Smooth muscle cell (in vitro differentiated cells): Measurements from ENCODE around the gene MS4A4A. TPM values are rescaled to one million over a fixed set of nuclear protein-coding genes. Genes with fewer than 3 reads are reported as not detected.

ENCODE experiments used
- DNase-seq: peaks from one replicate; lab custom pipeline; 2025; ENCODE audit not compliant: unreplicated experiment; lab: John Stamatoyannopoulos, UW
- H2AFZ ChIP-seq: fragments of 200-600 bp; sonication (generic); 2 replicates; pipeline ENCODE4 v1.6.0; 2016; ENCODE audit warnings: antibody characterized with exemption, low read depth, mild to moderate bottlenecking
- H3F3A ChIP-seq: fragments of 200-600 bp; sonication (generic); 2 replicates; pipeline ENCODE4 v1.6.0; 2017; ENCODE audit warnings: antibody characterized with exemption, low read depth
- H3K27ac ChIP-seq: fragments of 200-600 bp; sonication (generic); 2 replicates; pipeline ENCODE4 v1.5.1; 2016; ENCODE audit warnings: low read depth, mild to moderate bottlenecking
- H3K27me3 ChIP-seq: fragments of 200-600 bp; sonication (generic); 2 replicates; pipeline ENCODE4 v1.6.1; 2016; ENCODE audit warnings: low read depth, mild to moderate bottlenecking
- H3K36me3 ChIP-seq: fragments of 200-600 bp; sonication (generic); 2 replicates; pipeline ENCODE4 v1.5.1; 2016; ENCODE audit warnings: low read depth
- H3K4me1 ChIP-seq: fragments of 200-600 bp; sonication (generic); 2 replicates; pipeline ENCODE4 v1.5.1; 2016; ENCODE audit warnings: low read depth
- H3K4me2 ChIP-seq: fragments of 200-600 bp; sonication (generic); 2 replicates; pipeline ENCODE4 v1.6.0; 2016; ENCODE audit warnings: mild to moderate bottlenecking
- H3K4me3 ChIP-seq: fragments of 200-600 bp; sonication (generic); 2 replicates; pipeline ENCODE4 v1.5.1; 2016; ENCODE audit warnings: mild to moderate bottlenecking
- H3K79me2 ChIP-seq: fragments of 200-600 bp; sonication (generic); 2 replicates; pipeline ENCODE4 v1.6.0; 2016; ENCODE audit warnings: low read depth, mild to moderate bottlenecking
- H3K9ac ChIP-seq: fragments of 200-600 bp; sonication (generic); 2 replicates; pipeline ENCODE4 v1.6.0; 2016; ENCODE audit warnings: low read depth
- H3K9me3 ChIP-seq: fragments of 200-600 bp; sonication (generic); replicated peaks from 2 replicates; pipeline ENCODE4 v1.5.1; 2016; ENCODE audit warnings: low read depth
- H4K20me1 ChIP-seq: fragments of 200-600 bp; sonication (generic); 2 replicates; pipeline ENCODE4 v1.6.0; 2016; ENCODE audit warnings: low read depth
- WGBS: methylation state at CpG from one replicate; pipeline ENCODE4 v1.1.7; 2016; ENCODE audit warnings: low lambda C conversion rate; 5-methylcytosine and 5-hydroxymethylcytosine counted together
- polyA plus RNA-seq: library from polyadenylated mRNA; unstranded; fragments of >200 nt; fragmentation: Nextera tagmentation; extraction: Ambion mirVana; gene quantifications from 2 replicates; pipeline ENCODE4 v1.2.1, GENCODE V29; 2016
- total RNA-seq: library from RNA; depleted of rRNA; stranded (reverse); fragments of >200 nt; gene quantifications from 2 replicates; pipeline ENCODE4 v1.2.3, GENCODE V29; 2014
- TF ChIP-seq, protein P1 (sequence below): fragments of 200-600 bp; sonication (generic); IDR thresholded peaks from 2 replicates; pipeline ENCODE4 v1.5.1; 2017; ENCODE audit warnings: borderline replicate concordance, mild to moderate bottlenecking, antibody characterized with exemption; ENCODE audit not compliant: insufficient read depth, poor library complexity, severe bottlenecking

Gene MS4A4A
- total and polyA plus RNA-seq, 2 experiments from 2014 or later, result not detected

DNA sequence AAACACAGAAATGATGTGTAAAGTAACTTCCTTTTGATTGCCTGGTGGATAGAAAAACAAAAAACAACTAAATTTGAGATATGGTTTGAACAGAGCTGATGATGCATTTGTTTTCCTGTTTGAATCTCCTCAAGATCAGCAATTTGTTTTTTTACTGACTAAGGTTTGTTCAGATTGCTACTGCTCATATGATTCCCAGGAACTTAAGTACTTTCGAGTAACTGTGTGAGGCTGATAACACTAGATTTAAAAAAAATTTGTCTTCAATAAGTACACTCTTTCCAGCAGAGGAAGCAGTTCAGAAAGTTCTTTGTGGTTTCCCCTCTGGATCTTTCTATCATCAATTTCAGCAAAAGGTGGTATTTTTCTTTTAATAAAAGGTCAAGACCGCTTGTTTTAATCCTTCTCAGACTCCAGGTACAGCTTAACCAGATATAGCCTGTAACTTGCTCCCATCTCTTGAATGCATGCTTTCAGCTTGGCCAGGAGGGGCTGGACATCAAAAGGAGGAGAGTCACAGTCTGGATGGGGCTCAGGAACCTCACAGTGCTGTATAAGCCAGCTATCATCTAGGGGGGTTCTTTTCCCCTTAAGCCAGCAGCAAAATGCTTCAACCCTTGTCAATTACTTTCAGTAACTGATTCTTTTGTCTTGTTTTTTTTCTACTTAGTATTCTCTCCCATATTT is 34.3 kb downstream of the MS4A4A start:
- H3F3A ChIP-seq, result no peaks in the 10 kb centered on the region
- no peak overlapping the region for H3K4me2 ChIP-seq
- H3K9ac ChIP-seq, result no peak overlapping the region
- H3K9me3 ChIP-seq, result no peaks in the 10 kb centered on the region
- WGBS, result 57% methylated on average over 2 of the region's 2 CpGs
- no peaks in the 10 kb centered on the region for H3K36me3 ChIP-seq
- no peak overlapping the region for H3K27ac ChIP-seq
- no peak for DNase-seq
- no peaks in the 10 kb centered on the region for H3K27me3 ChIP-seq
- TF ChIP-seq, protein P1, sequence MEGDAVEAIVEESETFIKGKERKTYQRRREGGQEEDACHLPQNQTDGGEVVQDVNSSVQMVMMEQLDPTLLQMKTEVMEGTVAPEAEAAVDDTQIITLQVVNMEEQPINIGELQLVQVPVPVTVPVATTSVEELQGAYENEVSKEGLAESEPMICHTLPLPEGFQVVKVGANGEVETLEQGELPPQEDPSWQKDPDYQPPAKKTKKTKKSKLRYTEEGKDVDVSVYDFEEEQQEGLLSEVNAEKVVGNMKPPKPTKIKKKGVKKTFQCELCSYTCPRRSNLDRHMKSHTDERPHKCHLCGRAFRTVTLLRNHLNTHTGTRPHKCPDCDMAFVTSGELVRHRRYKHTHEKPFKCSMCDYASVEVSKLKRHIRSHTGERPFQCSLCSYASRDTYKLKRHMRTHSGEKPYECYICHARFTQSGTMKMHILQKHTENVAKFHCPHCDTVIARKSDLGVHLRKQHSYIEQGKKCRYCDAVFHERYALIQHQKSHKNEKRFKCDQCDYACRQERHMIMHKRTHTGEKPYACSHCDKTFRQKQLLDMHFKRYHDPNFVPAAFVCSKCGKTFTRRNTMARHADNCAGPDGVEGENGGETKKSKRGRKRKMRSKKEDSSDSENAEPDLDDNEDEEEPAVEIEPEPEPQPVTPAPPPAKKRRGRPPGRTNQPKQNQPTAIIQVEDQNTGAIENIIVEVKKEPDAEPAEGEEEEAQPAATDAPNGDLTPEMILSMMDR, result no peak
- H3K4me1 ChIP-seq, result no peaks in the 10 kb centered on the region
- no peak overlapping the region for H2AFZ ChIP-seq
- no peaks in the 10 kb centered on the region for H3K79me2 ChIP-seq
- H4K20me1 ChIP-seq, result no peaks in the 10 kb centered on the region
- no peak overlapping the region for H3K4me3 ChIP-seq

DNA sequence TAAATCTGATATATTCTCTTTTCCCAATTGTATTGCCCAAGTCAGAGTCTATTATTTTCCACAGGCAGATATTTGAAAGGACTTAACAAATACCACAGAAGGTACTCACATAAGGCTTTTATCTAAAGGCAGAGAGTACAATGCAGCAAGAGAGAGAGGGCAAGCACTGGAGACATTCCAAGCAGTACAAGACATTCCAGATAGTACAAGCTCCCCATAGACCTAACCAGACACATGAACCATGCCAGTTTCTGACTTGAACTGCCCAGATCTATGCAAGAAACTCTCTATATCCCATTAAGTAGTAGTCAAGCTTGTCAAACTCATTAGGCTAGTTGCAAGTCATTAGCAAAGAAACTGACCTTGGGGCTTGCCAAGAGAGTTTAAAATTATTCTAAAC is 35.4 kb downstream of the MS4A4A start:
- H3K9me3 ChIP-seq, result no peaks in the 10 kb centered on the region
- no peak for DNase-seq
- H3K4me2 ChIP-seq, result no peak overlapping the region
- no peaks in the 10 kb centered on the region for H3K4me1 ChIP-seq
- no peaks in the 10 kb centered on the region for H3K36me3 ChIP-seq
- no peaks in the 10 kb centered on the region for H3F3A ChIP-seq
- H3K27ac ChIP-seq, result no peak overlapping the region
- H3K9ac ChIP-seq, result no peak overlapping the region
- no peak overlapping the region for H3K4me3 ChIP-seq
- H3K79me2 ChIP-seq, result no peaks in the 10 kb centered on the region
- TF ChIP-seq, protein P1, result no peak
- no peaks in the 10 kb centered on the region for H3K27me3 ChIP-seq
- H2AFZ ChIP-seq, result no peak overlapping the region
- no peaks in the 10 kb centered on the region for H4K20me1 ChIP-seq

DNA sequence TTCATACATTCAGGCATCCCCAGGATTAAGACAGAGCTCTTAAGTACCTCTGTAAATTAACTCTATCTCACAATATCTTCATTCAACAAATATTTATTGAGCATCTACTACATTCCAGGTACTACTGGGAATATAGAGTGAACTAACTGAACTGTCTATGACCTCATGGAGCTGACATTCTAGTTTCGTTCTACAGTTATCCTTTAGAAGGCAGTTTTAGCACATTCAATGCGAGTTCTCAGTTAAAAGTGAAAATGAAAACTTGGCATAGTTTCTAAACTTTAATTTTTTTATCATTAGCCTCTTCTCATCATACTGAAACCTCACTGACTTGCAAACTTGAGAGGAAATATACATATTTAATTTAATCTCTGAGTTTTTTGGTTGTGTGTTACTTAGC is 35.9 kb downstream of the MS4A4A start:
- H4K20me1 ChIP-seq, result no peaks in the 10 kb centered on the region
- no peak overlapping the region for H2AFZ ChIP-seq
- H3K27me3 ChIP-seq, result no peaks in the 10 kb centered on the region
- H3K4me1 ChIP-seq, result no peaks in the 10 kb centered on the region
- no peak overlapping the region for H3K9ac ChIP-seq
- H3F3A ChIP-seq, result no peaks in the 10 kb centered on the region
- H3K9me3 ChIP-seq, result no peaks in the 10 kb centered on the region
- no peak overlapping the region for H3K4me3 ChIP-seq
- TF ChIP-seq, protein P1, result no peak
- H3K4me2 ChIP-seq, result no peak overlapping the region
- no peaks in the 10 kb centered on the region for H3K79me2 ChIP-seq
- H3K27ac ChIP-seq, result no peak overlapping the region
- DNase-seq, result no peak
- WGBS, result 78% methylated on average over 2 of the region's 2 CpGs
- no peaks in the 10 kb centered on the region for H3K36me3 ChIP-seq

DNA sequence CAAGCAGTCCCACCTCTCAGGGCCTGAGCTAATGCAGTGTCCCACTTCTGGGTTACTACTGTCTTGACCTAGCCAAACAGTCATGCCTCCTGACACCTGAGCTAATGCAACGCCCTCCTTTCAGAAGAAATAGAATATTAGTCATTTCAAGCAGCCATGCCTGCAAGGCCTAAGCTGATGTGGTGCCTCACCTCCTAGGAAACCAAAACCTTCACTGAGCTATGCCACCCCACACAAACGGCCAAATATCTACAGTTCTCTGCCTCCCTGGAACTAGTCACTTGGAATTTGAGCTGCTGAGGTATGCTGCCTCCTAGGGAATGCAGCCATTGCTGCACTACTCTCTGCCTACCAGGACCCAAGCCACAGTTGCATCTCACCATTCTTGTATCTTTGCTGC is 38.3 kb downstream of the MS4A4A start:
- Histone ChIP-seq H3K27ac (no peak overlapping the region), H3K9ac (no peak overlapping the region), H3K79me2 (no peaks in the 10 kb centered on the region), H3K4me1 (no peaks in the 10 kb centered on the region), H2AFZ (no peak overlapping the region), H4K20me1 (no peaks in the 10 kb centered on the region), H3K4me3 (no peak overlapping the region), H3K27me3 (no peaks in the 10 kb centered on the region), H3K4me2 (no peak overlapping the region), H3K9me3 (no peaks in the 10 kb centered on the region), H3K36me3 (no peaks in the 10 kb centered on the region), H3F3A (no peaks in the 10 kb centered on the region)
- WGBS, result 71% methylated on average over 2 of the region's 2 CpGs
- TF ChIP-seq, protein P1, result no peak
- DNase-seq, result no peak
